ENCODE results near the gene TSPEAR.
"Not testable (repeated sequence)": the region's sequence is repeated elsewhere in the genome, so short reads cannot be mapped to it uniquely, and the experiment has no call there.

DNA sequence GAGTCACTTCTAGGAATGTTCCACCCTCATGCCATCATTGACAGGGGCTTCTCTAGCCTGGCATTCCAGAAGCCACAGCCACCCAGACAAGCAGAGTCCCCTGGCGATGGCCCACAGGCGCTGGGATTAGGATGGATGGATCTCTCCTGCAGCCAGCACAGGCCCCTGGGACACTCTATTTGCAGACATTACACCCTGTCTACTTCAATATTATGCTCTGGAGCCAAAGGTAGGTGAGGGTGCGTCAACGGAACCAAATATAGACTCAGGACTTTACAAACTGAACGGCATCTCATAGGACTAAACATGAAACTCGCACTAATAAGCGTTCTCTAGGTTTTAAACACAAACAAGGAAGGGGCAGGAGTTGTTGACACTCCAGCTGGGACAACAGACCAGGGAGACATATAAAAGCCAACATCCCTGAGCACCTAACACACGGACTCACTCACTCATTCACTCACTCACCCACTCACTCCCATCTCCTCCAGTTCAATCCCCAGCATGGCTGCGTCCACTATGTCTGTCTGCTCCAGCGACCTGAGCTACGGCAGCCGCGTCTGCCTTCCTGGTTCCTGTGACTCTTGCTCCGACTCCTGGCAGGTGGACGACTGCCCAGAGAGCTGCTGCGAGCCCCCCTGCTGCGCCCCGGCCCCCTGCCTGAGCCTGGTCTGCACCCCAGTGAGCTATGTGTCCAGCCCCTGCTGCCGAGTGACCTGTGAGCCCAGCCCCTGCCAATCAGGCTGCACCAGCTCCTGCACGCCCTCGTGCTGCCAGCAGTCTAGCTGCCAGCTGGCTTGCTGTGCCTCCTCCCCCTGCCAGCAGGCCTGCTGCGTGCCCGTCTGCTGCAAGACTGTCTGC is 111.0 kb downstream of the TSPEAR start, which contains the start of gene KRTAP10-7:
- TF ChIP-seq, protein P1, sequence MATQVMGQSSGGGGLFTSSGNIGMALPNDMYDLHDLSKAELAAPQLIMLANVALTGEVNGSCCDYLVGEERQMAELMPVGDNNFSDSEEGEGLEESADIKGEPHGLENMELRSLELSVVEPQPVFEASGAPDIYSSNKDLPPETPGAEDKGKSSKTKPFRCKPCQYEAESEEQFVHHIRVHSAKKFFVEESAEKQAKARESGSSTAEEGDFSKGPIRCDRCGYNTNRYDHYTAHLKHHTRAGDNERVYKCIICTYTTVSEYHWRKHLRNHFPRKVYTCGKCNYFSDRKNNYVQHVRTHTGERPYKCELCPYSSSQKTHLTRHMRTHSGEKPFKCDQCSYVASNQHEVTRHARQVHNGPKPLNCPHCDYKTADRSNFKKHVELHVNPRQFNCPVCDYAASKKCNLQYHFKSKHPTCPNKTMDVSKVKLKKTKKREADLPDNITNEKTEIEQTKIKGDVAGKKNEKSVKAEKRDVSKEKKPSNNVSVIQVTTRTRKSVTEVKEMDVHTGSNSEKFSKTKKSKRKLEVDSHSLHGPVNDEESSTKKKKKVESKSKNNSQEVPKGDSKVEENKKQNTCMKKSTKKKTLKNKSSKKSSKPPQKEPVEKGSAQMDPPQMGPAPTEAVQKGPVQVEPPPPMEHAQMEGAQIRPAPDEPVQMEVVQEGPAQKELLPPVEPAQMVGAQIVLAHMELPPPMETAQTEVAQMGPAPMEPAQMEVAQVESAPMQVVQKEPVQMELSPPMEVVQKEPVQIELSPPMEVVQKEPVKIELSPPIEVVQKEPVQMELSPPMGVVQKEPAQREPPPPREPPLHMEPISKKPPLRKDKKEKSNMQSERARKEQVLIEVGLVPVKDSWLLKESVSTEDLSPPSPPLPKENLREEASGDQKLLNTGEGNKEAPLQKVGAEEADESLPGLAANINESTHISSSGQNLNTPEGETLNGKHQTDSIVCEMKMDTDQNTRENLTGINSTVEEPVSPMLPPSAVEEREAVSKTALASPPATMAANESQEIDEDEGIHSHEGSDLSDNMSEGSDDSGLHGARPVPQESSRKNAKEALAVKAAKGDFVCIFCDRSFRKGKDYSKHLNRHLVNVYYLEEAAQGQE (IDR thresholded peaks at IDR 0.05; ENCODE audit: insufficient read depth in 1 of 2, low read depth in 2 of 2, low read length in 2 of 2) = not testable (repeated sequence)
- TF ChIP-seq TAF1 (IDR thresholded peaks at IDR 0.05; ENCODE audit: borderline replicate concordance, insufficient read depth, low read length); FOXP2 (optimal IDR thresholded peaks at IDR 0.05; ENCODE audit: borderline replicate concordance, extremely low read depth, extremely low read length, insufficient read depth): not testable (repeated sequence)

Measured in PFSK-1 (cell line).